HCT116 (cell line): Measurements from ENCODE around the gene SMIM12.

ENCODE experiments used
- CEBPB ChIP-seq: IDR thresholded peaks from 2 replicates; pipeline ENCODE4 v1.6.1; 2012; ENCODE audit warnings: low read depth
- FOSL1 ChIP-seq: IDR thresholded peaks from 2 replicates; pipeline ENCODE4 v1.6.1; 2012; ENCODE audit warnings: low read depth
- POLR2A ChIP-seq: IDR thresholded peaks from 2 replicates; pipeline ENCODE4 v1.7.0; 2011; ENCODE audit warnings: borderline replicate concordance; ENCODE audit not compliant: insufficient read depth, insufficient read length; ENCODE audit errors: extremely low read depth
- TCF7L2 ChIP-seq: IDR thresholded peaks from 2 replicates; pipeline ENCODE4 v1.7.0; 2011; ENCODE audit warnings: borderline replicate concordance, inconsistent platforms; ENCODE audit not compliant: insufficient read depth, insufficient read length; ENCODE audit errors: extremely low read depth
- TF ChIP-seq, protein P1 (sequence below), 3 experiments: fragments of 200-600 bp in 1 of 3; sonication (generic) in 1 of 3; IDR thresholded peaks in 2 of 3; conservative IDR thresholded peaks in 1 of 3; 2 replicates each; pipeline ENCODE4 v1.5.1; 2012 to 2017; ENCODE audit warnings: low read depth in 2 of 3, low read length in 2 of 3, antibody characterized with exemption in 1 of 3, borderline replicate concordance in 1 of 3, control low read depth in 1 of 3, mild to moderate bottlenecking in 1 of 3, mixed read lengths in 1 of 3, mixed run types in 1 of 3, moderate library complexity in 1 of 3; ENCODE audit not compliant: insufficient read depth in 1 of 3
- TF ChIP-seq, protein P2 (sequence below): IDR thresholded peaks from 2 replicates; pipeline ENCODE4 v1.6.1; 2012; ENCODE audit warnings: low read depth

DNA sequence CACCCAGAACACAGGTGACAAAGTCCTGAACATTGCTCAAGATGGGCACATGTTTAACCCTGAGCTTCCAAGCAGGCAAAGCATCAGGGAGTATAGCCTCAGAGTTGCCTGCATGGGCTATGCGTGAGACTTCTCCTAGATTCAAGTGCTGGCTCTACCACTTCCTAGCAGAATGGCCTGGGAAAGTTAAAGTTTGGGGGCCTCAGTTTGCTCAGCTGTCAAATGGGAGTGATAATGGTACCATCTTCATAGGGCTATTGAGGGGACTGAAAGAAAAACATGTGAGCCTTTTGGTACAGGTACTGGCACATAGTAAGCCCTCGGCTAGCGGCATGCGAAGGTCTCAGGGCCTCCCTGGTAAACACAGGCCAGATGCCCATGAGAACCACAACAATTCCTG is 28.0 kb upstream of the SMIM12 start:
- TF ChIP-seq POLR2A (no peak), CEBPB (no peak), FOSL1 (no peak), TCF7L2 (no peak)
- TF ChIP-seq, protein P1, sequence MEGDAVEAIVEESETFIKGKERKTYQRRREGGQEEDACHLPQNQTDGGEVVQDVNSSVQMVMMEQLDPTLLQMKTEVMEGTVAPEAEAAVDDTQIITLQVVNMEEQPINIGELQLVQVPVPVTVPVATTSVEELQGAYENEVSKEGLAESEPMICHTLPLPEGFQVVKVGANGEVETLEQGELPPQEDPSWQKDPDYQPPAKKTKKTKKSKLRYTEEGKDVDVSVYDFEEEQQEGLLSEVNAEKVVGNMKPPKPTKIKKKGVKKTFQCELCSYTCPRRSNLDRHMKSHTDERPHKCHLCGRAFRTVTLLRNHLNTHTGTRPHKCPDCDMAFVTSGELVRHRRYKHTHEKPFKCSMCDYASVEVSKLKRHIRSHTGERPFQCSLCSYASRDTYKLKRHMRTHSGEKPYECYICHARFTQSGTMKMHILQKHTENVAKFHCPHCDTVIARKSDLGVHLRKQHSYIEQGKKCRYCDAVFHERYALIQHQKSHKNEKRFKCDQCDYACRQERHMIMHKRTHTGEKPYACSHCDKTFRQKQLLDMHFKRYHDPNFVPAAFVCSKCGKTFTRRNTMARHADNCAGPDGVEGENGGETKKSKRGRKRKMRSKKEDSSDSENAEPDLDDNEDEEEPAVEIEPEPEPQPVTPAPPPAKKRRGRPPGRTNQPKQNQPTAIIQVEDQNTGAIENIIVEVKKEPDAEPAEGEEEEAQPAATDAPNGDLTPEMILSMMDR (IDR thresholded peaks at IDR 0.05 in 2 of 3, conservative IDR thresholded peaks at IDR 0.05 in 1 of 3; ENCODE audit: borderline replicate concordance in 1 of 3, insufficient read depth in 1 of 3, low read depth in 2 of 3, low read length in 2 of 3) = no peak
- TF ChIP-seq, protein P2, sequence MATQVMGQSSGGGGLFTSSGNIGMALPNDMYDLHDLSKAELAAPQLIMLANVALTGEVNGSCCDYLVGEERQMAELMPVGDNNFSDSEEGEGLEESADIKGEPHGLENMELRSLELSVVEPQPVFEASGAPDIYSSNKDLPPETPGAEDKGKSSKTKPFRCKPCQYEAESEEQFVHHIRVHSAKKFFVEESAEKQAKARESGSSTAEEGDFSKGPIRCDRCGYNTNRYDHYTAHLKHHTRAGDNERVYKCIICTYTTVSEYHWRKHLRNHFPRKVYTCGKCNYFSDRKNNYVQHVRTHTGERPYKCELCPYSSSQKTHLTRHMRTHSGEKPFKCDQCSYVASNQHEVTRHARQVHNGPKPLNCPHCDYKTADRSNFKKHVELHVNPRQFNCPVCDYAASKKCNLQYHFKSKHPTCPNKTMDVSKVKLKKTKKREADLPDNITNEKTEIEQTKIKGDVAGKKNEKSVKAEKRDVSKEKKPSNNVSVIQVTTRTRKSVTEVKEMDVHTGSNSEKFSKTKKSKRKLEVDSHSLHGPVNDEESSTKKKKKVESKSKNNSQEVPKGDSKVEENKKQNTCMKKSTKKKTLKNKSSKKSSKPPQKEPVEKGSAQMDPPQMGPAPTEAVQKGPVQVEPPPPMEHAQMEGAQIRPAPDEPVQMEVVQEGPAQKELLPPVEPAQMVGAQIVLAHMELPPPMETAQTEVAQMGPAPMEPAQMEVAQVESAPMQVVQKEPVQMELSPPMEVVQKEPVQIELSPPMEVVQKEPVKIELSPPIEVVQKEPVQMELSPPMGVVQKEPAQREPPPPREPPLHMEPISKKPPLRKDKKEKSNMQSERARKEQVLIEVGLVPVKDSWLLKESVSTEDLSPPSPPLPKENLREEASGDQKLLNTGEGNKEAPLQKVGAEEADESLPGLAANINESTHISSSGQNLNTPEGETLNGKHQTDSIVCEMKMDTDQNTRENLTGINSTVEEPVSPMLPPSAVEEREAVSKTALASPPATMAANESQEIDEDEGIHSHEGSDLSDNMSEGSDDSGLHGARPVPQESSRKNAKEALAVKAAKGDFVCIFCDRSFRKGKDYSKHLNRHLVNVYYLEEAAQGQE = no peak
